OCI-LY7 (cell line): ENCODE measurements around the gene NDUFS3. TPM values are rescaled to one million over a fixed set of nuclear protein-coding genes. Genes with fewer than 3 reads are reported as not detected.

ENCODE experiments used
- BruUV-seq: library from RNA; stranded (reverse); fragments of 400-500 nt; replicated peaks from 2 replicates; lab custom pipeline; 2021; lab: Mats Ljungman, UMichigan
- CTCF ChIA-PET: fragments of 300-600 bp; sonication (Branson Sonifier 250); formaldehyde crosslinking; loops from one replicate; lab custom pipeline; 2022; ENCODE audit warnings: antibody characterized with exemption; ENCODE audit not compliant: unreplicated experiment; lab: Charles Lee
- POLR2A ChIA-PET: fragments of 300-600 bp; sonication (Branson Sonifier 250); formaldehyde crosslinking; loops from one replicate; lab custom pipeline; 2022; ENCODE audit warnings: antibody characterized with exemption; lab: Charles Lee
- DNase-seq: peaks from one replicate; pipeline ENCODE4 v3.0.0-alpha.2; 2015; ENCODE audit warnings: low spot score
- H2AFZ ChIP-seq: fragments of 200-600 bp; sonication (generic), shearing (Covaris generic); 2 replicates; pipeline ENCODE4 v1.6.1; 2014; ENCODE audit warnings: mild to moderate bottlenecking, antibody characterized with exemption, low read length, moderate library complexity
- H3K27ac ChIP-seq: fragments of 200-600 bp; sonication (generic); 2 replicates; pipeline ENCODE4 v1.5.1; 2014; ENCODE audit warnings: mixed run types, low read depth, mild to moderate bottlenecking, moderate library complexity, low read length, inconsistent platforms; ENCODE audit not compliant: poor library complexity, severe bottlenecking
- H3K36me3 ChIP-seq: fragments of 200-600 bp; sonication (generic); 2 replicates; pipeline ENCODE4 v1.6.1; 2014; ENCODE audit warnings: mild to moderate bottlenecking, antibody characterized with exemption, low read length, moderate library complexity, mixed read lengths; ENCODE audit not compliant: insufficient read depth
- H3K4me1 ChIP-seq: fragments of 200-600 bp; sonication (generic); 2 replicates; pipeline ENCODE4 v1.5.1; 2014; ENCODE audit warnings: mild to moderate bottlenecking, low read length; ENCODE audit not compliant: insufficient read depth, poor library complexity, severe bottlenecking
- H3K4me2 ChIP-seq: fragments of 200-600 bp; sonication (generic); 2 replicates; pipeline ENCODE4 v1.6.1; 2014; ENCODE audit warnings: mild to moderate bottlenecking, low read length
- H3K4me3 ChIP-seq: fragments of 200-600 bp; sonication (generic); 2 replicates; pipeline ENCODE4 v1.5.1; 2014; ENCODE audit warnings: mild to moderate bottlenecking, low read depth, low read length; ENCODE audit not compliant: poor library complexity, severe bottlenecking
- H3K79me2 ChIP-seq: fragments of 200-600 bp; sonication (generic); 2 replicates; pipeline ENCODE4 v1.6.1; 2016; ENCODE audit warnings: low read depth, mild to moderate bottlenecking, low read length, moderate library complexity, mixed read lengths; ENCODE audit not compliant: insufficient read depth
- H3K9me2 ChIP-seq: fragments of 200-600 bp; sonication (generic); 2 replicates; pipeline ENCODE4 v1.6.1; 2016; ENCODE audit warnings: mild to moderate bottlenecking, low read length, mixed read lengths; ENCODE audit not compliant: insufficient read depth
- H3K9me3 ChIP-seq: fragments of 200-600 bp; sonication (generic); 2 replicates; pipeline ENCODE4 v1.6.1; 2014; ENCODE audit warnings: mild to moderate bottlenecking, mixed run types, low read length, mixed read lengths
- H4K20me1 ChIP-seq: fragments of 200-600 bp; sonication (generic); 2 replicates; pipeline ENCODE4 v1.6.1; 2014; ENCODE audit warnings: mild to moderate bottlenecking, antibody characterized with exemption, low read length, moderate library complexity, mixed read lengths; ENCODE audit not compliant: insufficient read depth
- CTCF ChIP-seq: fragments of 200-600 bp; sonication (generic); conservative IDR thresholded peaks from 2 replicates; pipeline ENCODE4 v1.5.1; 2014; ENCODE audit warnings: mild to moderate bottlenecking, antibody characterized with exemption, low read length, moderate library complexity, mixed read lengths
- EZH2phosphoT487 ChIP-seq: fragments of 200-600 bp; sonication (generic); IDR thresholded peaks from 2 replicates; pipeline ENCODE4 v1.6.1; 2018; ENCODE audit warnings: low read depth, borderline replicate concordance, mild to moderate bottlenecking, mixed run types, antibody characterized with exemption, low read length, moderate library complexity, mixed read lengths
- intact Hi-C: fragments of 100-400 bp; cut with micrococcal nuclease; formaldehyde crosslinking; loops from one replicate; pipeline ENCODE4 v1.10.0; 2022; ENCODE audit not compliant: unreplicated experiment
- total RNA-seq, 2 experiments: library from RNA; depleted of rRNA in 1 of 2; stranded (reverse); fragments of >200 nt in 1 of 2; shearing (Covaris generic) in 1 of 2; gene quantifications; 2 replicates each; pipeline ENCODE4 v1.2.3, GENCODE V29; 2014 to 2022

NDUFS3 gene
- total RNA-seq, 2 experiments from 2014 or later: 73.9 to 135 TPM

- ChIA-PET POLR2A (interaction anchor here (0.5 to 0.9 kb wide), 3 partner anchors 8 to 62 kb away, joined by 3 to 6 read pairs (median 4); partner anchors contain the start of genes KBTBD4 and NDUFS3), CTCF (no interaction called here)
- Histone ChIP-seq H3K9me3 (no peaks in the 10 kb centered on the region), H3K27ac (no peak overlapping the region), H3K36me3 (peaks cover 66% of the 10 kb centered on the region), H3K4me1 (no peaks in the 10 kb centered on the region), H4K20me1 (no peaks in the 10 kb centered on the region), H3K9me2 (no peaks in the 10 kb centered on the region), H3K4me2 (no peak overlapping the region), H3K4me3 (no peak overlapping the region), H3K79me2 (peaks cover 6% of the 10 kb centered on the region; the same call in 1 of the 2 replicates), H2AFZ (no peak overlapping the region)
- no peak for TF ChIP-seq EZH2phosphoT487
- TF ChIP-seq CTCF: no peak
- intact Hi-C loops: loop anchor here (10.0 kb wide), 1 partner anchor 144 kb away; the partner anchor contains the start of gene AGBL2
- no peak for DNase-seq
- BruUV-seq: no TSS peak
Observed at GRCh38 chr11:47570651-47571356, 8.1 kb upstream of the NDUFS3 start.

- no peak for DNase-seq
- POLR2A ChIA-PET: no interaction called here
- Histone ChIP-seq H3K79me2 (peaks cover 5% of the 10 kb centered on the region; the same call in 1 of the 2 replicates), H3K36me3 (peaks cover 72% of the 10 kb centered on the region), H2AFZ (no peak overlapping the region), H3K27ac (no peak overlapping the region), H3K4me2 (no peak overlapping the region), H3K4me1 (no peaks in the 10 kb centered on the region), H3K9me3 (no peaks in the 10 kb centered on the region), H3K4me3 (no peak overlapping the region), H3K9me2 (no peaks in the 10 kb centered on the region), H4K20me1 (no peaks in the 10 kb centered on the region)
- TF ChIP-seq EZH2phosphoT487: no peak
- TF ChIP-seq CTCF: no peak
- no TSS peak for BruUV-seq
- CTCF ChIA-PET: no interaction called here
- intact Hi-C loops: loop anchor here (10.0 kb wide), 1 partner anchor 143 kb away; the partner anchor contains the start of gene AGBL2
Observed at GRCh38 chr11:47571357-47571729, 7.5 kb upstream of the NDUFS3 start.

- H3K9me2 ChIP-seq: no peaks in the 10 kb centered on the region
- H2AFZ ChIP-seq: no peak overlapping the region
- no peak for DNase-seq
- H3K4me2 ChIP-seq: no peak overlapping the region
- intact Hi-C loops: loop anchor here (10.0 kb wide), 1 partner anchor 143 kb away; the partner anchor contains the start of gene AGBL2
- no peak overlapping the region for H3K27ac ChIP-seq
- POLR2A ChIA-PET: interaction anchor here (0.9 kb wide), 1 partner anchor 10 kb away, joined by 3 read pairs; no protein-coding TSS in a partner anchor
- BruUV-seq: no TSS peak
- H4K20me1 ChIP-seq: no peaks in the 10 kb centered on the region
- H3K36me3 ChIP-seq: peaks cover 77% of the 10 kb centered on the region
- no peaks in the 10 kb centered on the region for H3K9me3 ChIP-seq
- CTCF ChIA-PET: no interaction called here
- no peak overlapping the region for H3K4me3 ChIP-seq
- H3K79me2 ChIP-seq: peaks cover 2% of the 10 kb centered on the region; the same call in 1 of the 2 replicates
- no peaks in the 10 kb centered on the region for H3K4me1 ChIP-seq
- TF ChIP-seq EZH2phosphoT487: no peak
- no peak for TF ChIP-seq CTCF
Observed at GRCh38 chr11:47571895-47572294, 7.0 kb upstream of the NDUFS3 start.
